ENCODE data around the gene CC2D1A.

CC2D1A gene

DNA sequence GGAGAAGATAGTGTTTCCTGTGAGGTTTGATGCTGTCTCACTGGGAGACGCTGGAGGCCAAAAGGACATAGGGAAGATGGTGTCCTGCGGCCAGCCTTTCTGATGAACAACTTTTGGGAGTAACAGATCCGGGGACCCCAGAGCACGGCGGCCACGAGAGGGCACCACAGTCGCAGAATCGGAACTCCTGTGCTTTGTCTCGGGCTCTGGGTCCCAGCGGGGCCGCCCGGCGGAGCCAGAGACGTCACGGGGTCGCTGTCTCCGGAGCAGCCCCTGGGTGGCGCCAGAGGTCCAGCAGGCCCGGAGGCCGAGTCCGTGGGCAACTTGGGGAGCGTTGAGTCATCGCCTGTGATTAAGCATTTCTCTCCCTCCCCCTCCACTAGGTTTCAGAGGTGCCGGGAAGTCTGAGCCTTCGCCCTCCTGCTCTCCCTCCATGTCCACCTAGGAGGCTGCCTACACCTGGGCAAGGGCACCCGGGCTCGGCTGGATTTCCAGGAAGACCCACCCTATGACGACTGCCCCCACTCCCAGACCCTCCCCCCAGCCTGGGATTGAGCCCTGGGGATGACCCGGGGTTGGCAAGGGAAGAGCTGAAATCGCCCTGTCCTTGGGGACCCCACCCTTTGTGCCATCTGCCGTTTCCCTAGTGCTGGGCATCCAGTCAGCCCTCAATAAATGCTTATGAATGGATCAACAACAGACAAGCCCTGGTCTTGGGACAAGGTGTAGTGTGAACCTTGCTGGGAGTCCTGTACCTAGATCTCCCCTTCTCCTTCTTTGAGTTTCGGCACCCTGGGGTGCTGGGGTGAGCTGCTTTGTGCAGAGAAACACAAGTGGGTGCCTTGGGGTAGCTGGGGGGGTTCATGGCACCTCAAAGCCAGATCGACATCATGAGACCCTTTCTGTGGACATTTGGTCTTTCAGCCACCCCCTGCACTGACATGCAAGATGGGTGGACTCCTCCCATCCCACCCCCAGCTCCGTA, 25.6 kb upstream of the CC2D1A start:
- peak; percentile 86 to 89 for DNase-seq

DNA sequence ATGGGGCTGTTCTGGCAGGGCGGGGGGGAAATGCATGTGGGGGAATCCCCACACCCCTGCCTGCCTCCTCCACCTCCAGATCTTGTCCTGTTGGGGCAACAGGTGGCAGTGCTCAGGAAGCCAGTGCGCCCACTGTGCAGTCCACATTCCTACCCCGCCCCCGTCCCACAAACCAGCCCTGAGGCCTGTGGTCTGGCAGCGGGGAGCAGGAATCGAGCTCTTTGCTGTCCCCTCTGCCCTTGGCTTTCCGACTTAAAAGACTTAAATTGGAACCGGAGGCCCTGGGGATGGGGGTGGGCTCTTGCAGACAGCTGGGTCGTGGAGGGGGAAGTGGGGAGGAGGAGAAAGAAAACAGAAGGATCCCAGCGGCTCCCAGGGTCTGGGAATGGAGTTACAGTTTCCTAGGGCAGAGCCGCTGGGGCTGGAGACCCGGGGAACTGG, 24.7 kb upstream of the CC2D1A start:
- no peak for DNase-seq

- DNase-seq: peak in 1 of 2 experiments; percentile 10
These were observed 24.1 kb upstream of the CC2D1A start for GRCh38 chr19:13881692-13882418.

- no peak for DNase-seq
These were observed 23.6 kb upstream of the CC2D1A start for GRCh38 chr19:13882419-13882795.

- DNase-seq: no peak
These were observed 23.2 kb upstream of the CC2D1A start for GRCh38 chr19:13882836-13883235.

- no peak for DNase-seq
These were observed 22.4 kb upstream of the CC2D1A start for GRCh38 chr19:13883516-13884064.

- DNase-seq: no peak
These were observed 21.0 kb upstream of the CC2D1A start for GRCh38 chr19:13884726-13885591.

- DNase-seq: no peak
These were observed 20.1 kb upstream of the CC2D1A start for GRCh38 chr19:13885826-13886365.

GRCh38 chr19:13887018-13887436, 19.0 kb upstream of the CC2D1A start:
- no peak for DNase-seq

GRCh38 chr19:13887517-13887916, 18.5 kb upstream of the CC2D1A start:
- no peak for DNase-seq

DNA sequence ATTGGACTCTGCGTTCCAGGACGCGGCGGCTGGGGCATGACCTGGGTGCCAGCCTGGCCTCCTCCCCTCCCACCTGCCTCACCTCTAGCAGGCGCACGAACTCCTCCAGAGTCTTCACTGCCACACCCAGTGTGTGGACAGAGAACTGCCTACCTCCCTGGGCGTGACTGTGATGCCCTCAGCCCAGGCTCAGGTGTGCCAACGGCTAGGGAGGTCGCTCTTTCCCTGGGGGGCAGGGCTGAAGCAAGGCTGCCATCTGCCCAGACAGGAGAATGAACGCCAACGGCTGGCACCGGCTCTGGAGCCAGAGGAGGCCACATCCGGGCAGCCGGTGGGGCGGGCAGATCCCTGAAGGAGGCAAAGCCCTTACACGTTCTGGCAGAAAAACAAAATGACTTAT, 17.7 kb upstream of the CC2D1A start:
- no peak for DNase-seq

DNA sequence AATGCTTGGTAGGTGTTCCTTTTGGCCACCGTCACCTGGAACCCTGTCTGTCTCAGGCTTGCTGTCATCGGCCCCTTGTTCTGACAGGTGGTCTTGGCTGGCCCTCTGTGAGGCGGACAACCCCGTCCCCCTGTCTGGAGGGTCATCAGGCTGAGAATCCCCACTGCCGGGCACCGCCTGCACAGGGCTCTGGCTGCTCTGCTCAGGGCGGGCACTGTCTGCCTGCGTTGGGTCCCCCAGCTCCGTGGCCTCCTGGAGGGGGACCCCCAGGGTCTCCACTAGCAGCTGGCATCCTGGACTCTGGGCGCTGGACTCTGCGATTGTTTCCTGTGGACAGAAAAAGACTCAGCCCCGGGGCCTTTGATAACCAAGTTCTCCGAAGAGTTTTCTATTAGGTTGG, 15.9 kb upstream of the CC2D1A start:
- DNase-seq: no peak

- no peak for DNase-seq
These were observed 13.1 kb upstream of the CC2D1A start for GRCh38 chr19:13892870-13893269.

- no peak for DNase-seq
These were observed 11.4 kb upstream of the CC2D1A start for GRCh38 chr19:13894552-13894951.

GRCh38 chr19:13896227-13896626, 9.8 kb upstream of the CC2D1A start:
- no peak for DNase-seq

GRCh38 chr19:13899393-13899792, 6.6 kb upstream of the CC2D1A start:
- DNase-seq: no peak

- DNase-seq: no peak
These were observed 6.0 kb upstream of the CC2D1A start for GRCh38 chr19:13899912-13900584.

DNA sequence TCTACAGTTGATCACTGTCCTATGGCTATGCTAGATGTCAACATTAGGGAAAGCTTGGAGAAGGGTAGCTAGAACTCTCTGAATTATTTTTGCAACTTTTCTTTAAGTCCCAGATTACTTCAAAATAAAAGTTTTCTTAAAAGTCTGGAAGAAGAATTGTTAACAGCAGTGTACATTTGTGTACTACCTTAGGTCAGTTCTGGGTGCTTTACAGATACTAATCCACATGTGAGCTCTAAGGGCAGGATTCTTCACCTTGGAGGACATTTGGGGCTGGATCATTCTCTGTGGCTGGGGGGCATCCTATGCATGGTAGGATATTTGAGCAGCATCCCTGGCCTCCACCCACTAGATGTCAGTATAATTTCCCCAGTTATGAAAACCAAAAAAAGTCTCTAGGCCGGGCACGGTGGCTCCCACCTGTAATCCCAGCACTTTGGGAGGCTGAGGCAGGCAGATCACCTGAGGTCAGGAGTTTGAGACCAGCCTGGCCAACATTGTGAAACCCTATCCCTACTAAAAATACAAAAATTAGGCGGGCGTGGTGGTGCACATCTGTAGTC, 2.9 kb upstream of the CC2D1A start:
- DNase-seq: peak; percentile 16 to 27

- no peak for DNase-seq
These were observed 512 bp downstream of the CC2D1A start for GRCh38 chr19:13906521-13906904.

GRCh38 chr19:13906910-13907309, 909 bp downstream of the CC2D1A start:
- no peak for DNase-seq

DNA sequence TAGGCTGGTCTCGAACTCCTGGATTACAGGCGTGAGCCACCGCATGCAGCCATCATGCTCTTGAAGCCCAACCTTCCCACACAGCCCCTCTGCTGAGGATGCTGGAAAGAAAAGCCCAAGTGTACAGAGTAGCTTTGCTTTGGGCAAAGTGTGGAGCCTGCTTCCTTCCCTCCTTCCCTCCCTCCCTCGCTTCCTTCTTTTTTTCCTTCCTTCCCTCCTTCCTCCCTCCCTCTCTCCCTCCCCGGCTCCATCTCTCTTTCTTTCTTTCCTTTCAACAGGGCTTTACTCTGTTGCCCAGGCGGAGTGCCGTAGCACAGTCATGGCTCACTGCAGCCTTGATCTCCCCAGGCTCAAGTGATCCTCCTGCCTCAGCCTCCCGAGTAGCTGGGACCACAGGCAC, 2.7 kb downstream of the CC2D1A start:
- DNase-seq: no peak

All from SHP77 (cell line).